Endothelial cell of umbilical vein (primary cell): ENCODE results near the gene IPO13. TPM values are rescaled to one million over a fixed set of nuclear protein-coding genes. Genes with fewer than 3 reads are reported as not detected.

Experiments
- BruUV-seq: library from RNA; stranded (reverse); fragments of 400-500 nt; replicated peaks from 2 replicates; lab custom pipeline; 2021; lab: Mats Ljungman, UMichigan
- CTCF ChIA-PET: fragments of 300-600, 350-600 bp; sonication (Branson Sonifier 250); formaldehyde crosslinking; loops from one replicate; lab custom pipeline; 2021; ENCODE audit warnings: antibody characterized with exemption, inconsistent platforms; lab: Charles Lee
- POLR2A ChIA-PET: fragments of 300-600, 350-600 bp; sonication (Branson Sonifier 250); formaldehyde crosslinking; loops from one replicate; lab custom pipeline; 2021; ENCODE audit warnings: antibody characterized with exemption, inconsistent platforms; lab: Charles Lee
- DNase-seq: peaks from one replicate; pipeline ENCODE4 v3.0.0-alpha.2; 2011; ENCODE audit warnings: low read depth, low spot score
- FAIRE-seq: peaks from 2 replicates; lab custom pipeline; 2011; peaks lifted over from hg19 to GRCh38; lab: Jason Lieb, UNC
- H2AFZ ChIP-seq: 2 replicates; pipeline ENCODE4 v1.6.0; 2012; ENCODE audit warnings: low read depth, low read length, control low read depth, inconsistent platforms
- H3K27ac ChIP-seq: 2 replicates; pipeline ENCODE4 v1.5.1; 2011; ENCODE audit warnings: low read depth, mild to moderate bottlenecking, control low read depth, low read length, moderate library complexity; ENCODE audit not compliant: insufficient read depth
- H3K27me3 ChIP-seq, 2 experiments: 2 replicates each; pipeline versions ENCODE4 v1.6.0 to v1.6.1; 2011; ENCODE audit warnings: low read length in 2 of 2, mixed read lengths in 1 of 2; ENCODE audit not compliant: control insufficient read depth in 2 of 2, insufficient read depth in 2 of 2
- H3K36me3 ChIP-seq, 2 experiments: 2 replicates in 1 of 2; 3 replicates in 1 of 2; pipeline ENCODE4 v1.5.1; 2011; ENCODE audit warnings: low read length in 2 of 2, mild to moderate bottlenecking in 1 of 2, moderate library complexity in 1 of 2; ENCODE audit not compliant: control insufficient read depth in 2 of 2, insufficient read depth in 2 of 2; ENCODE audit errors: extremely low read depth in 1 of 2
- H3K4me1 ChIP-seq: 3 replicates; pipeline ENCODE4 v1.5.1; 2011; ENCODE audit warnings: mild to moderate bottlenecking, low read length; ENCODE audit not compliant: control insufficient read depth, insufficient read depth; ENCODE audit errors: extremely low read depth
- H3K4me2 ChIP-seq: 2 replicates; pipeline ENCODE4 v1.6.1; 2011; ENCODE audit warnings: low read length, control low read depth, mixed read lengths; ENCODE audit not compliant: insufficient read depth
- H3K4me3 ChIP-seq, 3 experiments: fragments of 200-600 bp in 1 of 3; sonication (generic), shearing (Covaris generic) in 1 of 3; replicated peaks in 1 of 3; 2 replicates each; pipeline ENCODE4 v1.5.1; 2011 to 2016; ENCODE audit warnings: control low read depth in 3 of 3, low read length in 3 of 3, mild to moderate bottlenecking in 2 of 3, inconsistent platforms in 1 of 3, low read depth in 1 of 3, moderate library complexity in 1 of 3; ENCODE audit not compliant: insufficient read depth in 1 of 3
- H3K79me2 ChIP-seq: 2 replicates; pipeline ENCODE4 v1.6.0; 2012; ENCODE audit warnings: low read length, inconsistent platforms; ENCODE audit not compliant: control insufficient read depth, insufficient read depth
- H3K9ac ChIP-seq: replicated peaks from 2 replicates; pipeline ENCODE3; 2011; ENCODE audit warnings: low read length, control low read depth; ENCODE audit not compliant: insufficient read depth; ENCODE audit errors: extremely low read depth
- H3K9me1 ChIP-seq: replicated peaks from 3 replicates; pipeline ENCODE4 v1.6.0; 2011; ENCODE audit warnings: mild to moderate bottlenecking, low read length; ENCODE audit not compliant: control insufficient read depth, insufficient read depth; ENCODE audit errors: extremely low read depth
- H3K9me3 ChIP-seq: replicated peaks from 2 replicates; pipeline ENCODE4 v1.5.1; 2012; ENCODE audit warnings: low read length, inconsistent platforms; ENCODE audit not compliant: control insufficient read depth, insufficient read depth
- H4K20me1 ChIP-seq: replicated peaks from 2 replicates; pipeline ENCODE3; 2011; ENCODE audit warnings: mild to moderate bottlenecking, low read length; ENCODE audit not compliant: control insufficient read depth, insufficient read depth; ENCODE audit errors: extremely low read depth
- EZH2 ChIP-seq: IDR thresholded peaks from 2 replicates; pipeline ENCODE4 v1.6.1; 2012; ENCODE audit warnings: borderline replicate concordance, low read depth, mild to moderate bottlenecking, moderate library complexity, low read length, inconsistent platforms; ENCODE audit not compliant: severe bottlenecking
- FOS ChIP-seq: IDR thresholded peaks from 2 replicates; pipeline ENCODE4 v1.6.1; 2011; ENCODE audit warnings: mild to moderate bottlenecking, low read length, moderate library complexity, borderline replicate concordance; ENCODE audit not compliant: insufficient read depth
- GATA2 ChIP-seq: IDR thresholded peaks from 2 replicates; pipeline ENCODE4 v1.7.0; 2011; ENCODE audit warnings: low read depth, mild to moderate bottlenecking, moderate library complexity, mixed read lengths, low read length; ENCODE audit not compliant: insufficient read length, insufficient read depth
- JUN ChIP-seq: IDR thresholded peaks from 2 replicates; pipeline ENCODE4 v1.6.1; 2011; ENCODE audit warnings: borderline replicate concordance, low read depth; ENCODE audit not compliant: insufficient read length, insufficient read depth
- POLR2AphosphoS5 ChIP-seq: IDR thresholded peaks from 2 replicates; pipeline ENCODE4 v1.6.1; 2012; ENCODE audit warnings: low read depth, mild to moderate bottlenecking, control low read depth, low read length, moderate library complexity; ENCODE audit not compliant: insufficient read depth
- dilution Hi-C: fragments of 300-500 bp; cut with MboI; formaldehyde crosslinking; loops from one replicate; pipeline ENCODE4 v1.15.0; 2019; ENCODE audit warnings: low sequenced_read_pairs; ENCODE audit not compliant: extremely low pct_ligation_motif_present
- intact Hi-C: fragments of 100-400 bp; cut with micrococcal nuclease; formaldehyde crosslinking; loops from one replicate; pipeline ENCODE4 v1.10.0; 2022
- polyA plus RNA-seq, 4 experiments: library from polyadenylated mRNA; depleted of rRNA in 3 of 4; stranded (reverse) in 3 of 4; unstranded in 1 of 4; fragments of >200 nt; gene quantifications; 2 replicates each; pipeline versions ENCODE4 v1.2.1 to v1.2.3, GENCODE V29; 2011 to 2012; ENCODE audit warnings: missing spikeins in 1 of 4
- total RNA-seq: library from RNA; stranded (reverse); gene quantifications from 2 replicates; pipeline ENCODE4 v1.2.3, GENCODE V29; 2021

The IPO13 gene
- total and polyA plus RNA-seq, 2 donors (not counting 3 experiments of a cell fraction or from before 2014, with no cell fraction given), result 28.9 to 29.3 TPM

DNA sequence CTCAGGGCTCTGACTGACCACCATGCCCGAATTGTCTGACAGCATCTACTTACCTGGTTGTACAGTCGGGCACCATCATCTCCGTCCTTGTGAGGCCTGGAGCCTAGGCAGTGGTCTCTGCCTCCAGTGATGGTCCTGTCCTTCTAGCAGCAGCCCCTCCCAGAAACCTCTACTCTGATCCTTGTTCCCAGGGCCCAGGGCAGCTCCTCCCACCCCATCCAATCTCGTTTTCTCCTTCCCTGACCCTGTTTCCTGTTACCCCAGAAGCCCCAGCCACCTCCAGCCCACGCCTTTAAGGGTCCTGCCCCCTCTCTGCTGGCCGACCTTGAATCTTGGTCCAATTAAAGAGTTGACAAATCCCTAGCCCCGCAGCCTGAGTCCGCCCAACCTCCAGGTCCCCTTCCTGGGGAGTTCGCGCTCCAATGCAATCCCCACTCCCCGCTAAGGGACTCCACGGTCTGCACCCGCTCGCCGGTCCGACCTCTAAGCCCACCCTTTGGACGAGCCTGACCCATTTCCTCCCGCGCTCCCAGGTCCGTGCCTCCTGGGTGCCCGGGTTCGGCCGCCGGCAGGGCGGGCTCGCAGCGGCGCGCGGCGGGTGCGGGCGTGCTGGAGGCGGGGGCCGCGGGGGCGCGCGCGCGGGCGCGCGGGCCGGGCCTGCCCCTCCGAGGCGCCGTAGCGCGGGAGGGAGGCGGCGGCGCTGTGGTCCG lies 32.0 kb downstream of the IPO13 start, which contains the start of gene B4GALT2:
Gene B4GALT2 (plus strand): TSS at position 660 of the 710 bp plus-strand sequence. CDS start 1,951 bp downstream, outside the sequence.
- ChIA-PET CTCF (interaction anchor here (1.0 to 1.6 kb wide), 2 partner anchors 11 to 215 kb away, joined by 3 to 10 read pairs; no protein-coding TSS in a partner anchor), POLR2A (no interaction called here)
- Histone ChIP-seq H3K27me3 (no peaks in the 10 kb centered on the region), H3K4me1 (peaks cover 31% of the 10 kb centered on the region), H3K36me3 (peaks cover 0 to 10% of the 10 kb centered on the region in 2 experiments), H3K4me3 (peak within 1 kb of the TSS; percentile 54 to 66 (median 64)), H3K4me2 (peak within 1 kb of the TSS; percentile 54), H2AFZ (peak within 1 kb of the TSS; percentile 50), H3K79me2 (peaks cover 47% of the 10 kb centered on the region), H4K20me1 (no peaks in the 10 kb centered on the region), H3K9me1 (no peaks in the 10 kb centered on the region), H3K27ac (peak within 1 kb of the TSS; percentile 13), H3K9ac (peak within 1 kb of the TSS; percentile 74), H3K9me3 (no peaks in the 10 kb centered on the region)
- intact Hi-C loops (no loop called here), dilution Hi-C loops (no loop called here)
- no peak for TF ChIP-seq FOS
- TF ChIP-seq POLR2AphosphoS5, result peak; percentile 46
- BruUV-seq, result no TSS peak
- DNase-seq (peak; percentile 24), FAIRE-seq (peak; percentile 59)

- Histone ChIP-seq H3K4me3 (peak overlapping the region in 1 of 3 experiments; percentile 66), H3K27me3 (no peaks in the 10 kb centered on the region), H3K27ac (no peak overlapping the region), H2AFZ (no peak overlapping the region), H3K4me1 (peaks cover 29% of the 10 kb centered on the region), H3K9me3 (no peaks in the 10 kb centered on the region), H3K9me1 (no peaks in the 10 kb centered on the region), H4K20me1 (no peaks in the 10 kb centered on the region), H3K4me2 (no peak overlapping the region), H3K79me2 (peaks cover 47% of the 10 kb centered on the region), H3K36me3 (peaks cover 0 to 10% of the 10 kb centered on the region in 2 experiments), H3K9ac (no peak overlapping the region)
- no peak for TF ChIP-seq EZH2
- TF ChIP-seq GATA2, result no peak
- TF ChIP-seq JUN, result no peak
- no peak for TF ChIP-seq POLR2AphosphoS5
- ChIA-PET POLR2A (no interaction called here), CTCF (no interaction called here)
- intact Hi-C loops, result no loop called here
- DNase-seq (no peak), FAIRE-seq (no peak)
- BruUV-seq, result no TSS peak
- dilution Hi-C loops, result no loop called here
These were observed 32.4 kb downstream of the IPO13 start for GRCh38 chr1:43979261-43979527.
